Neural cell (in vitro differentiated cells): ENCODE results near the gene ZNF263.

Source experiments
- EP300 ChIP-seq: fragments of 450-650 bp; conservative IDR thresholded peaks from 2 replicates; pipeline ENCODE4 v1.6.1; 2014; ENCODE audit warnings: antibody characterized with exemption, mild to moderate bottlenecking, moderate library complexity; ENCODE audit not compliant: poor library complexity, severe bottlenecking
- EZH2 ChIP-seq: fragments of 200-600, 300-800 bp; shearing (Covaris generic), sonication (generic); IDR thresholded peaks from 2 replicates; pipeline ENCODE4 v1.6.1; 2014; ENCODE audit warnings: antibody characterized with exemption, low read length, borderline replicate concordance, mild to moderate bottlenecking; ENCODE audit not compliant: insufficient read depth, poor library complexity, severe bottlenecking
- MXI1 ChIP-seq: fragments of 450-650 bp; conservative IDR thresholded peaks from 2 replicates; pipeline ENCODE4 v1.6.1; 2014; ENCODE audit warnings: antibody characterized with exemption, mild to moderate bottlenecking; ENCODE audit not compliant: poor library complexity, severe bottlenecking
- POLR2AphosphoS5 ChIP-seq: IDR thresholded peaks from 2 replicates; pipeline ENCODE4 v1.6.1; 2012
- SMC3 ChIP-seq: fragments of 450-650 bp; conservative IDR thresholded peaks from 2 replicates; pipeline ENCODE4 v1.6.1; 2014; ENCODE audit warnings: antibody characterized with exemption, mild to moderate bottlenecking, moderate library complexity; ENCODE audit not compliant: poor library complexity
- TF ChIP-seq, protein P1 (sequence below): IDR thresholded peaks from 2 replicates; pipeline ENCODE4 v1.6.1; 2012; ENCODE audit warnings: borderline replicate concordance
- TF ChIP-seq, protein P2 (sequence below): fragments of 450-650 bp; IDR thresholded peaks from 2 replicates; pipeline ENCODE4 v1.5.1; 2014; ENCODE audit warnings: antibody characterized with exemption, mild to moderate bottlenecking, moderate library complexity; ENCODE audit not compliant: poor library complexity, severe bottlenecking

DNA sequence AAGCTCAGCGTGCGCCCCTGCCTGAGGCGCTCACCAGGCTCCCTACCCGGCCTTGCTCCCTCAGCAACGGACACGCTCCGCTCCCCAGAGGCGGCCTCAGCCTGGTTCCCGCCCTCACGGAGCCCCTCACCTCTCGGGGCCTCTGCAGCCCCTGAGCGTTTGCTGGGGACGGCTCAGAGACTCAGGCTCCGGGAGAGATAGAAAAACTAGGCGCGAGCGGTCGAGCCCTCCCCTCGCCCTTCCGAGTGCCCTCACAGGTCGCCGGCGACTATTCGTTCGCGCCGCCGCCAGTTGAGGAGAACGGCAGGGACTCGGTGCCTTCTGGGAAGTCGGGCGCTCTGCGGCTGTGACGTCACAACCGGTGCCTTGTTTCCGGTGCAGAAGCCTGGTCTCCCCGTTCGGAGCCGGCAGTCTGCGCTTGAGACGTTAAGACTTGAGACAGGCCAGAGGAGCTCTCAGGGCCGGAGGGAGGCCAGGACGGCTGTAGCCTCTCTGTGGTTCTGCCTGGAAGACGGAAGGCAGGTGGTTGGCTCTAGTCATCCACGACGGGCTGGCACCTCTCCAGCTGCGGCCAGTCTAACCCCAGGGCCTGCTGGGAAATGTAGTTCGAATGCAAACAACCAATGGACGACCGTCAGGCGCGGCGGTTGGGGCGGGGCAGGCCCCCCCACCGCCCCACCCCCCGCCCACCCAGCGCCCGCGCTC is 48.3 kb upstream of the ZNF263 start, which contains the start of gene ZNF200:
- TF ChIP-seq, protein P1, sequence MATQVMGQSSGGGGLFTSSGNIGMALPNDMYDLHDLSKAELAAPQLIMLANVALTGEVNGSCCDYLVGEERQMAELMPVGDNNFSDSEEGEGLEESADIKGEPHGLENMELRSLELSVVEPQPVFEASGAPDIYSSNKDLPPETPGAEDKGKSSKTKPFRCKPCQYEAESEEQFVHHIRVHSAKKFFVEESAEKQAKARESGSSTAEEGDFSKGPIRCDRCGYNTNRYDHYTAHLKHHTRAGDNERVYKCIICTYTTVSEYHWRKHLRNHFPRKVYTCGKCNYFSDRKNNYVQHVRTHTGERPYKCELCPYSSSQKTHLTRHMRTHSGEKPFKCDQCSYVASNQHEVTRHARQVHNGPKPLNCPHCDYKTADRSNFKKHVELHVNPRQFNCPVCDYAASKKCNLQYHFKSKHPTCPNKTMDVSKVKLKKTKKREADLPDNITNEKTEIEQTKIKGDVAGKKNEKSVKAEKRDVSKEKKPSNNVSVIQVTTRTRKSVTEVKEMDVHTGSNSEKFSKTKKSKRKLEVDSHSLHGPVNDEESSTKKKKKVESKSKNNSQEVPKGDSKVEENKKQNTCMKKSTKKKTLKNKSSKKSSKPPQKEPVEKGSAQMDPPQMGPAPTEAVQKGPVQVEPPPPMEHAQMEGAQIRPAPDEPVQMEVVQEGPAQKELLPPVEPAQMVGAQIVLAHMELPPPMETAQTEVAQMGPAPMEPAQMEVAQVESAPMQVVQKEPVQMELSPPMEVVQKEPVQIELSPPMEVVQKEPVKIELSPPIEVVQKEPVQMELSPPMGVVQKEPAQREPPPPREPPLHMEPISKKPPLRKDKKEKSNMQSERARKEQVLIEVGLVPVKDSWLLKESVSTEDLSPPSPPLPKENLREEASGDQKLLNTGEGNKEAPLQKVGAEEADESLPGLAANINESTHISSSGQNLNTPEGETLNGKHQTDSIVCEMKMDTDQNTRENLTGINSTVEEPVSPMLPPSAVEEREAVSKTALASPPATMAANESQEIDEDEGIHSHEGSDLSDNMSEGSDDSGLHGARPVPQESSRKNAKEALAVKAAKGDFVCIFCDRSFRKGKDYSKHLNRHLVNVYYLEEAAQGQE = peak; percentile 68
- TF ChIP-seq SMC3 (peak; percentile 63), EZH2 (no peak), MXI1 (peak; percentile 85), EP300 (peak; percentile 42), POLR2AphosphoS5 (peak; percentile 83)
- TF ChIP-seq, protein P2, sequence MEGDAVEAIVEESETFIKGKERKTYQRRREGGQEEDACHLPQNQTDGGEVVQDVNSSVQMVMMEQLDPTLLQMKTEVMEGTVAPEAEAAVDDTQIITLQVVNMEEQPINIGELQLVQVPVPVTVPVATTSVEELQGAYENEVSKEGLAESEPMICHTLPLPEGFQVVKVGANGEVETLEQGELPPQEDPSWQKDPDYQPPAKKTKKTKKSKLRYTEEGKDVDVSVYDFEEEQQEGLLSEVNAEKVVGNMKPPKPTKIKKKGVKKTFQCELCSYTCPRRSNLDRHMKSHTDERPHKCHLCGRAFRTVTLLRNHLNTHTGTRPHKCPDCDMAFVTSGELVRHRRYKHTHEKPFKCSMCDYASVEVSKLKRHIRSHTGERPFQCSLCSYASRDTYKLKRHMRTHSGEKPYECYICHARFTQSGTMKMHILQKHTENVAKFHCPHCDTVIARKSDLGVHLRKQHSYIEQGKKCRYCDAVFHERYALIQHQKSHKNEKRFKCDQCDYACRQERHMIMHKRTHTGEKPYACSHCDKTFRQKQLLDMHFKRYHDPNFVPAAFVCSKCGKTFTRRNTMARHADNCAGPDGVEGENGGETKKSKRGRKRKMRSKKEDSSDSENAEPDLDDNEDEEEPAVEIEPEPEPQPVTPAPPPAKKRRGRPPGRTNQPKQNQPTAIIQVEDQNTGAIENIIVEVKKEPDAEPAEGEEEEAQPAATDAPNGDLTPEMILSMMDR = no peak
